MM.1S (cell line): ENCODE measurements around the gene ATIC.

Experiments
- EZH2 ChIP-seq: fragments of 300-600 bp; sonication (generic); optimal IDR thresholded peaks from 2 replicates; pipeline ENCODE3; 2017; ENCODE audit warnings: low read depth, mild to moderate bottlenecking, antibody characterized with exemption, low read length, mixed read lengths
- EZH2phosphoT487 ChIP-seq: fragments of 300-600 bp; sonication (generic); IDR thresholded peaks from 2 replicates; pipeline ENCODE4 v1.6.1; 2018; ENCODE audit warnings: antibody characterized with exemption, low read length
- TF ChIP-seq, protein P1 (sequence below): fragments of 300-600 bp; sonication (generic); IDR thresholded peaks from 2 replicates; pipeline ENCODE4 v1.5.1; 2016; ENCODE audit warnings: antibody characterized with exemption, low read length, mixed read lengths

DNA sequence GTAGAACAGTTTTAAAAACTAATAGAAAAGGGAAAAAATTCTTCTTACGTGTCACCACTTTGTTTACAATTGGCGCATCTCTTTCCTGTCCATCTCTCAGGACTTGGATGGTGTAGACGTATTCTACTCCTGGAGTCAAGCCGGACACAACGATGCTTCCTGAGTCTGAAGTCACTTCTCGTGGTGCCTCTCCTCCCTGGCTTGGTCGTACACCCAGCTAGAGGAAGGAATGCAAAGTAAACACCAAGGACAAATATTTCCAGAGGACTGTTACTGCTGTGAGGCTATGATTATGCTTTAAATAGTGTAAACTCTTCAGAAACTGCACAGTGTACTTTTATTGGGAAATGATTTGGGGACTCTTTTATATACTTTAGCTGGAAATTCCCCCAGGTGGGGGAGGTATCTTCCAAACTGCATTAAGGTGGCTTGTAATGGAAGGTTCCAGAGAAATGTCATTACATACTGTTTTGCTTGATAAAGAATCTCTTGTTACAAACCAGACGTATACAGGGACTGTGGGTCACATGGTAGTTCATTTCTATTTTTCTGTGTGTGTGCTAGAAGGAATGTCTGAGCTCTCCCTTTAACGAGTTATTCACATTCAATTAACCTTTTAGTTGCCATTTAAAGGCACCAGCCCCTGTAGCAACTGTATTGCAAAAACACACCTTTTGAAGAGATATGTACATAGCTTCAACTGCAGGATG is 85.9 kb downstream of the ATIC start:
- TF ChIP-seq EZH2 (no peak), EZH2phosphoT487 (no peak)
- TF ChIP-seq, protein P1, sequence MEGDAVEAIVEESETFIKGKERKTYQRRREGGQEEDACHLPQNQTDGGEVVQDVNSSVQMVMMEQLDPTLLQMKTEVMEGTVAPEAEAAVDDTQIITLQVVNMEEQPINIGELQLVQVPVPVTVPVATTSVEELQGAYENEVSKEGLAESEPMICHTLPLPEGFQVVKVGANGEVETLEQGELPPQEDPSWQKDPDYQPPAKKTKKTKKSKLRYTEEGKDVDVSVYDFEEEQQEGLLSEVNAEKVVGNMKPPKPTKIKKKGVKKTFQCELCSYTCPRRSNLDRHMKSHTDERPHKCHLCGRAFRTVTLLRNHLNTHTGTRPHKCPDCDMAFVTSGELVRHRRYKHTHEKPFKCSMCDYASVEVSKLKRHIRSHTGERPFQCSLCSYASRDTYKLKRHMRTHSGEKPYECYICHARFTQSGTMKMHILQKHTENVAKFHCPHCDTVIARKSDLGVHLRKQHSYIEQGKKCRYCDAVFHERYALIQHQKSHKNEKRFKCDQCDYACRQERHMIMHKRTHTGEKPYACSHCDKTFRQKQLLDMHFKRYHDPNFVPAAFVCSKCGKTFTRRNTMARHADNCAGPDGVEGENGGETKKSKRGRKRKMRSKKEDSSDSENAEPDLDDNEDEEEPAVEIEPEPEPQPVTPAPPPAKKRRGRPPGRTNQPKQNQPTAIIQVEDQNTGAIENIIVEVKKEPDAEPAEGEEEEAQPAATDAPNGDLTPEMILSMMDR, result no peak
